ENCODE results near the gene TNXB. TPM values are rescaled to one million over a fixed set of nuclear protein-coding genes. Genes with fewer than 3 reads are reported as not detected.

The TNXB gene
- total and polyA plus RNA-seq, 9 of the 15 experiments (the other 6 are each of a cell fraction or from before 2014, with no cell fraction given), result 0.14 to 28.1 (median 12.4) TPM

- TF ChIP-seq, protein P1, sequence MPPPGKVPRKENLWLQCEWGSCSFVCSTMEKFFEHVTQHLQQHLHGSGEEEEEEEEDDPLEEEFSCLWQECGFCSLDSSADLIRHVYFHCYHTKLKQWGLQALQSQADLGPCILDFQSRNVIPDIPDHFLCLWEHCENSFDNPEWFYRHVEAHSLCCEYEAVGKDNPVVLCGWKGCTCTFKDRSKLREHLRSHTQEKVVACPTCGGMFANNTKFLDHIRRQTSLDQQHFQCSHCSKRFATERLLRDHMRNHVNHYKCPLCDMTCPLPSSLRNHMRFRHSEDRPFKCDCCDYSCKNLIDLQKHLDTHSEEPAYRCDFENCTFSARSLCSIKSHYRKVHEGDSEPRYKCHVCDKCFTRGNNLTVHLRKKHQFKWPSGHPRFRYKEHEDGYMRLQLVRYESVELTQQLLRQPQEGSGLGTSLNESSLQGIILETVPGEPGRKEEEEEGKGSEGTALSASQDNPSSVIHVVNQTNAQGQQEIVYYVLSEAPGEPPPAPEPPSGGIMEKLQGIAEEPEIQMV (tag; conservative IDR thresholded peaks at IDR 0.05; ENCODE audit: low read depth), result no peak
- TF ChIP-seq ZNF561 (CRISPR knock-in tag; conservative IDR thresholded peaks at IDR 0.05) (no peak), ARID1B (IDR thresholded peaks at IDR 0.05) (peak; percentile 53), CEBPZ (IDR thresholded peaks at IDR 0.05; ENCODE audit: borderline replicate concordance, low read depth, low read length) (no peak), CEBPB (tag; IDR thresholded peaks at IDR 0.05) (no peak), ZNF133 (CRISPR knock-in tag; IDR thresholded peaks at IDR 0.05) (no peak), CBFA2T2 (conservative IDR thresholded peaks at IDR 0.05) (peak; percentile 70), MTA2 (IDR thresholded peaks at IDR 0.05; ENCODE audit: low read depth) (0 out of 2 replicates have a peak, but pooled peaks have one; percentile 11), SRSF1 (IDR thresholded peaks at IDR 0.05; ENCODE audit: low read depth, low read length) (no peak)
- TF ChIP-seq, protein P2, sequence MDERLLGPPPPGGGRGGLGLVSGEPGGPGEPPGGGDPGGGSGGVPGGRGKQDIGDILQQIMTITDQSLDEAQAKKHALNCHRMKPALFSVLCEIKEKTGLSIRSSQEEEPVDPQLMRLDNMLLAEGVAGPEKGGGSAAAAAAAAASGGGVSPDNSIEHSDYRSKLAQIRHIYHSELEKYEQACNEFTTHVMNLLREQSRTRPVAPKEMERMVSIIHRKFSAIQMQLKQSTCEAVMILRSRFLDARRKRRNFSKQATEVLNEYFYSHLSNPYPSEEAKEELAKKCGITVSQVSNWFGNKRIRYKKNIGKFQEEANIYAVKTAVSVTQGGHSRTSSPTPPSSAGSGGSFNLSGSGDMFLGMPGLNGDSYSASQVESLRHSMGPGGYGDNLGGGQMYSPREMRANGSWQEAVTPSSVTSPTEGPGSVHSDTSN (CRISPR knock-in tag; IDR thresholded peaks at IDR 0.05; ENCODE audit: low read depth), result no peak
- TF ChIP-seq, protein P2 (tag; conservative IDR thresholded peaks at IDR 0.05; ENCODE audit: low read depth), result no peak
- TF ChIP-seq, protein P3, sequence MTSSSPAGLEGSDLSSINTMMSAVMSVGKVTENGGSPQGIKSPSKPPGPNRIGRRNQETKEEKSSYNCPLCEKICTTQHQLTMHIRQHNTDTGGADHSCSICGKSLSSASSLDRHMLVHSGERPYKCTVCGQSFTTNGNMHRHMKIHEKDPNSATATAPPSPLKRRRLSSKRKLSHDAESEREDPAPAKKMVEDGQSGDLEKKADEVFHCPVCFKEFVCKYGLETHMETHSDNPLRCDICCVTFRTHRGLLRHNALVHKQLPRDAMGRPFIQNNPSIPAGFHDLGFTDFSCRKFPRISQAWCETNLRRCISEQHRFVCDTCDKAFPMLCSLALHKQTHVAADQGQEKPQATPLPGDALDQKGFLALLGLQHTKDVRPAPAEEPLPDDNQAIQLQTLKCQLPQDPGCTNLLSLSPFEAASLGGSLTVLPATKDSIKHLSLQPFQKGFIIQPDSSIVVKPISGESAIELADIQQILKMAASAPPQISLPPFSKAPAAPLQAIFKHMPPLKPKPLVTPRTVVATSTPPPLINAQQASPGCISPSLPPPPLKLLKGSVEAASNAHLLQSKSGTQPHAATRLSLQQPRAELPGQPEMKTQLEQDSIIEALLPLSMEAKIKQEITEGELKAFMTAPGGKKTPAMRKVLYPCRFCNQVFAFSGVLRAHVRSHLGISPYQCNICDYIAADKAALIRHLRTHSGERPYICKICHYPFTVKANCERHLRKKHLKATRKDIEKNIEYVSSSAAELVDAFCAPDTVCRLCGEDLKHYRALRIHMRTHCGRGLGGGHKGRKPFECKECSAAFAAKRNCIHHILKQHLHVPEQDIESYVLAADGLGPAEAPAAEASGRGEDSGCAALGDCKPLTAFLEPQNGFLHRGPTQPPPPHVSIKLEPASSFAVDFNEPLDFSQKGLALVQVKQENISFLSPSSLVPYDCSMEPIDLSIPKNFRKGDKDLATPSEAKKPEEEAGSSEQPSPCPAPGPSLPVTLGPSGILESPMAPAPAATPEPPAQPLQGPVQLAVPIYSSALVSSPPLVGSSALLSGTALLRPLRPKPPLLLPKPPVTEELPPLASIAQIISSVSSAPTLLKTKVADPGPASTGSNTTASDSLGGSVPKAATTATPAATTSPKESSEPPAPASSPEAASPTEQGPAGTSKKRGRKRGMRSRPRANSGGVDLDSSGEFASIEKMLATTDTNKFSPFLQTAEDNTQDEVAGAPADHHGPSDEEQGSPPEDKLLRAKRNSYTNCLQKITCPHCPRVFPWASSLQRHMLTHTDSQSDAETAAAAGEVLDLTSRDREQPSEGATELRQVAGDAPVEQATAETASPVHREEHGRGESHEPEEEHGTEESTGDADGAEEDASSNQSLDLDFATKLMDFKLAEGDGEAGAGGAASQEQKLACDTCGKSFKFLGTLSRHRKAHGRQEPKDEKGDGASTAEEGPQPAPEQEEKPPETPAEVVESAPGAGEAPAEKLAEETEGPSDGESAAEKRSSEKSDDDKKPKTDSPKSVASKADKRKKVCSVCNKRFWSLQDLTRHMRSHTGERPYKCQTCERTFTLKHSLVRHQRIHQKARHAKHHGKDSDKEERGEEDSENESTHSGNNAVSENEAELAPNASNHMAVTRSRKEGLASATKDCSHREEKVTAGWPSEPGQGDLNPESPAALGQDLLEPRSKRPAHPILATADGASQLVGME (CRISPR knock-in tag; IDR thresholded peaks at IDR 0.05), result no peak
Measured at GRCh38 chr6:32140420-32141046, 31.4 kb upstream of the TNXB start (continued).

All from K562 (cell line).